ENCODE results near the gene KRTAP10-7.

KRTAP10-7 gene

GRCh38 chr21:44650265-44650972, 50.0 kb downstream of the KRTAP10-7 start:
- H3F3A ChIP-seq (ENCODE audit: low read depth): no peaks in the 10 kb centered on the region
- H3K27me3 ChIP-seq (ENCODE audit: insufficient read depth, low read length, poor library complexity, severe bottlenecking): no peaks in the 10 kb centered on the region
- no peaks in the 10 kb centered on the region for H4K20me1 ChIP-seq (ENCODE audit: insufficient read depth, low read length, poor library complexity, severe bottlenecking)
- no peaks in the 10 kb centered on the region; the same call in 1 of the 2 replicates for H3K9me3 ChIP-seq (ENCODE audit: insufficient read depth, low read depth, low read length)
- H2AFZ ChIP-seq (ENCODE audit: low read length): no peak overlapping the region
- TF ChIP-seq EZH2phosphoT487 (IDR thresholded peaks at IDR 0.05; ENCODE audit: borderline replicate concordance) (no peak), CTCF (conservative IDR thresholded peaks at IDR 0.05; ENCODE audit: low read length) (no peak)
- H3K36me3 ChIP-seq (ENCODE audit: insufficient read depth, low read length): no peaks in the 10 kb centered on the region
- H3K9ac ChIP-seq (ENCODE audit: low read depth, low read length, poor library complexity, severe bottlenecking): no peak overlapping the region
- no peaks in the 10 kb centered on the region for H3K79me2 ChIP-seq (ENCODE audit: insufficient read depth, low read length)
- no peaks in the 10 kb centered on the region for H3K4me1 ChIP-seq (ENCODE audit: insufficient read depth, low read length, poor library complexity, severe bottlenecking)
- H3K4me3 ChIP-seq (ENCODE audit: low read length, poor library complexity, severe bottlenecking): no peak overlapping the region
- H3K4me2 ChIP-seq (ENCODE audit: low read depth, low read length, poor library complexity, severe bottlenecking): no peak overlapping the region
- no peaks in the 10 kb centered on the region for H3K9me2 ChIP-seq (replicated peaks; ENCODE audit: low read depth, low read length)

- H3K36me3 ChIP-seq (ENCODE audit: insufficient read depth, low read length): no peaks in the 10 kb centered on the region
- no peaks in the 10 kb centered on the region for H3F3A ChIP-seq (ENCODE audit: low read depth)
- no peak overlapping the region for H3K9ac ChIP-seq (ENCODE audit: low read depth, low read length, poor library complexity, severe bottlenecking)
- no peaks in the 10 kb centered on the region for H3K27me3 ChIP-seq (ENCODE audit: insufficient read depth, low read length, poor library complexity, severe bottlenecking)
- no peak for TF ChIP-seq CTCF (conservative IDR thresholded peaks at IDR 0.05; ENCODE audit: low read length)
- TF ChIP-seq EZH2phosphoT487 (IDR thresholded peaks at IDR 0.05; ENCODE audit: borderline replicate concordance): no peak
- no peaks in the 10 kb centered on the region for H3K79me2 ChIP-seq (ENCODE audit: insufficient read depth, low read length)
- H3K9me3 ChIP-seq (ENCODE audit: insufficient read depth, low read depth, low read length): peaks cover 1% of the 10 kb centered on the region; the same call in 1 of the 2 replicates
- no peak overlapping the region for H3K4me3 ChIP-seq (ENCODE audit: low read length, poor library complexity, severe bottlenecking)
- no peaks in the 10 kb centered on the region for H3K4me1 ChIP-seq (ENCODE audit: insufficient read depth, low read length, poor library complexity, severe bottlenecking)
- H4K20me1 ChIP-seq (ENCODE audit: insufficient read depth, low read length, poor library complexity, severe bottlenecking): no peaks in the 10 kb centered on the region
- H3K9me2 ChIP-seq (replicated peaks; ENCODE audit: low read depth, low read length): no peaks in the 10 kb centered on the region
- H3K4me2 ChIP-seq (ENCODE audit: low read depth, low read length, poor library complexity, severe bottlenecking): no peak overlapping the region
- H2AFZ ChIP-seq (ENCODE audit: low read length): no peak overlapping the region
Measured at GRCh38 chr21:44650973-44651675, 50.7 kb downstream of the KRTAP10-7 start.

Measured in Loucy (cell line).